ENCODE results near the gene DGKB. TPM values are rescaled to one million over a fixed set of nuclear protein-coding genes. Genes with fewer than 3 reads are reported as not detected.

The DGKB gene
- 10 to 100 TPM; 17.3 to 54.9 (median 26.1) TPM for total RNA-seq

DNA sequence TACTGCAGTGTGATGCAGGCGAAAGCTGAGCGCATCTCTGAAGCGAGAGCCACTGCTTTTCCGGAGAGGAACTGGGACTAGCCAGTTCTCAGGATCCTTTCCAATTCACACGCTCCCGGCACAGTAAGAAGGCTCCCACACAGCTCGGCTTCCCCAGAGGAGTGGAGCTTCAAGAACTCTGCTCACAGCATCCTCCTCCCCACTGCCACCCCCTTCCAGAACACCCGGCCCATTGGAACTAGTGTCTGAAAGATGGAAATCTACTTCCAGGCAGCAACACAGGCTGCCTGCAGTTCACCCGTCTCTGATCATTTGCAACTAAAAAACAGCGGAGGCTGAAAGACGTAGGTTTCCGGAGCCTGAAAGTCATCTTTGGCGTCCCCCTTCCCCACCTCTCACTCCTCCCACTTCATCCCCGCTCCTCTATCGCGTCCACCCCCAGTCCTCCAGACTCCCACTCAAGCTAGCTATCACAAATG, at the start of gene DGKB:
Gene DGKB, minus strand, starts transcription at position 163 of the 479 bp plus-strand sequence.
- peak within 1 kb of the TSS; percentile 68 to 84 (median 82) for H3K27ac ChIP-seq
- H3K4me3 ChIP-seq = peak within 1 kb of the TSS; percentile 39 to 58
- H3K27me3 ChIP-seq = no peaks in the 10 kb centered on the region
- H3K36me3 ChIP-seq = no peaks in the 10 kb centered on the region
- 0% methylated on average over 10 of the region's 16 CpGs; no CpG with 5 or more reads in 1 of the 2 donors for WGBS, 2 donors (ENCODE audit: low coverage in 1 of 2)
- TF ChIP-seq POLR2AphosphoS5 (IDR thresholded peaks at IDR 0.05) (no peak), POLR2A (IDR thresholded peaks at IDR 0.05) (no peak), EP300 (IDR thresholded peaks at IDR 0.05) (no peak)
- TF ChIP-seq, protein P1, sequence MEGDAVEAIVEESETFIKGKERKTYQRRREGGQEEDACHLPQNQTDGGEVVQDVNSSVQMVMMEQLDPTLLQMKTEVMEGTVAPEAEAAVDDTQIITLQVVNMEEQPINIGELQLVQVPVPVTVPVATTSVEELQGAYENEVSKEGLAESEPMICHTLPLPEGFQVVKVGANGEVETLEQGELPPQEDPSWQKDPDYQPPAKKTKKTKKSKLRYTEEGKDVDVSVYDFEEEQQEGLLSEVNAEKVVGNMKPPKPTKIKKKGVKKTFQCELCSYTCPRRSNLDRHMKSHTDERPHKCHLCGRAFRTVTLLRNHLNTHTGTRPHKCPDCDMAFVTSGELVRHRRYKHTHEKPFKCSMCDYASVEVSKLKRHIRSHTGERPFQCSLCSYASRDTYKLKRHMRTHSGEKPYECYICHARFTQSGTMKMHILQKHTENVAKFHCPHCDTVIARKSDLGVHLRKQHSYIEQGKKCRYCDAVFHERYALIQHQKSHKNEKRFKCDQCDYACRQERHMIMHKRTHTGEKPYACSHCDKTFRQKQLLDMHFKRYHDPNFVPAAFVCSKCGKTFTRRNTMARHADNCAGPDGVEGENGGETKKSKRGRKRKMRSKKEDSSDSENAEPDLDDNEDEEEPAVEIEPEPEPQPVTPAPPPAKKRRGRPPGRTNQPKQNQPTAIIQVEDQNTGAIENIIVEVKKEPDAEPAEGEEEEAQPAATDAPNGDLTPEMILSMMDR (IDR thresholded peaks at IDR 0.05) = no peak
- ATAC-seq = peak; percentile 61
- H3K9me3 ChIP-seq = no peaks in the 10 kb centered on the region
- H3K4me1 ChIP-seq = peaks cover 0 to 43% (median 4%) of the 10 kb centered on the region in 3 donors

- Histone ChIP-seq H3K9me3 (no peaks in the 10 kb centered on the region), H3K27me3 (no peaks in the 10 kb centered on the region), H3K4me3 (no peak overlapping the region), H3K4me1 (no peaks in the 10 kb centered on the region), H3K36me3 (no peaks in the 10 kb centered on the region), H3K27ac (no peak overlapping the region)
- no peak for TF ChIP-seq POLR2A (IDR thresholded peaks at IDR 0.05)
- TF ChIP-seq, protein P1 (IDR thresholded peaks at IDR 0.05) = no peak
- no peak for TF ChIP-seq POLR2AphosphoS5 (IDR thresholded peaks at IDR 0.05)
- TF ChIP-seq EP300 (IDR thresholded peaks at IDR 0.05) = no peak
- no peak for ATAC-seq
- WGBS, 2 donors (ENCODE audit: low coverage in 1 of 2) = 86 to 100% methylated on average over 2 to 4 of the region's 4 CpGs
These were observed 47.5 kb upstream of the DGKB start for GRCh38 chr7:14950013-14950412.

GRCh38 chr7:14938181-14938580, 35.6 kb upstream of the DGKB start:
- 54 to 72% methylated on average over 1 of the region's 1 CpG for WGBS, 2 donors (ENCODE audit: low coverage in 1 of 2)
- H3K36me3 ChIP-seq = no peaks in the 10 kb centered on the region
- TF ChIP-seq, protein P1 (IDR thresholded peaks at IDR 0.05) = no peak
- TF ChIP-seq POLR2AphosphoS5 (IDR thresholded peaks at IDR 0.05) (no peak), EP300 (IDR thresholded peaks at IDR 0.05) (no peak), POLR2A (IDR thresholded peaks at IDR 0.05) (no peak)

GRCh38 chr7:14937581-14937980, 35.0 kb upstream of the DGKB start:
- Histone ChIP-seq H3K4me1 (peaks cover 0 to 9% (median 0%) of the 10 kb centered on the region in 3 donors), H3K4me3 (no peak overlapping the region), H3K36me3 (no peaks in the 10 kb centered on the region), H3K27ac (no peak overlapping the region), H3K9me3 (no peaks in the 10 kb centered on the region), H3K27me3 (no peaks in the 10 kb centered on the region)
- ATAC-seq = no peak
- WGBS, 2 donors (ENCODE audit: low coverage in 1 of 2) = 86 to 100% methylated on average over 1 of the region's 1 CpG
- TF ChIP-seq POLR2A (IDR thresholded peaks at IDR 0.05) (no peak), EP300 (IDR thresholded peaks at IDR 0.05) (no peak)
- TF ChIP-seq, protein P1 (IDR thresholded peaks at IDR 0.05) = no peak

More at GRCh38 chr7:14938181-14938580, 35.6 kb upstream of the DGKB start:
- no peak overlapping the region for H3K27ac ChIP-seq
- no peak overlapping the region for H3K4me3 ChIP-seq
- no peak for ATAC-seq
- H3K9me3 ChIP-seq = no peaks in the 10 kb centered on the region
- no peaks in the 10 kb centered on the region for H3K27me3 ChIP-seq
- peaks cover 0 to 9% (median 0%) of the 10 kb centered on the region in 3 donors for H3K4me1 ChIP-seq

DNA sequence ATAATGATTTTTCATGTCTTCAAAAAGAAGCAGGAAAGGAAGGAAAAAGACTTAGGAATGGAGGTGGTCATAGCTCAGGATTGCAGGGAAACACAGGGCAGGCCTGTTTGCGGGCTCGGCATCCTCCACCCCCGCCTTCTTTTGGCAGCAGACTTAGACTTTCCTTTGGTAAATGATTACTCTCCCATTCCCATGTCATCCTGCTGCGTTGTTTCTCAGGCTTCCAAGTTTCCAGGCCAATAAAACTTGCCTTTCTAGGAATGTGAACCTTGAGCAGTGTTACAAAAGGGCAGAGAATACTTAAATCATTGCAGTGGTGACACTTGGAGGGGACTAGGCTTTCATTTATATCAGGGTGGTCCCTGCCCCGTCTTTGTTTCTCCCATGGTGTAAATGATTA, 34.0 kb upstream of the DGKB start:
- TF ChIP-seq, protein P1 (IDR thresholded peaks at IDR 0.05) = no peak
- TF ChIP-seq POLR2A (IDR thresholded peaks at IDR 0.05) (no peak), EP300 (IDR thresholded peaks at IDR 0.05) (no peak), POLR2AphosphoS5 (IDR thresholded peaks at IDR 0.05) (peak; percentile 88)
- ATAC-seq = peak; percentile 60
- 16% methylated on average over 5 of the region's 5 CpGs for WGBS, 2 donors (ENCODE audit: low coverage in 1 of 2)
- H3K9me3 ChIP-seq = no peaks in the 10 kb centered on the region
- no peak overlapping the region for H3K4me3 ChIP-seq
- H3K27ac ChIP-seq = no peak overlapping the region
- H3K4me1 ChIP-seq = peaks cover 0 to 9% (median 0%) of the 10 kb centered on the region in 3 donors
- H3K27me3 ChIP-seq = no peaks in the 10 kb centered on the region
- no peaks in the 10 kb centered on the region for H3K36me3 ChIP-seq

Measured in gastroesophageal sphincter (tissue), 4 donors.